PC-9 (cell line): ENCODE data around the gene STIMATE. TPM values are rescaled to one million over a fixed set of nuclear protein-coding genes. Genes with fewer than 3 reads are reported as not detected.

Experiments
- BruUV-seq: library from RNA; stranded (reverse); fragments of 400-500 nt; replicated peaks from 2 replicates; lab custom pipeline; 2021; lab: Mats Ljungman, UMichigan
- CTCF ChIA-PET: fragments of 300-600 bp; sonication (Branson Sonifier 250); formaldehyde crosslinking; loops from one replicate; lab custom pipeline; 2022; ENCODE audit warnings: antibody characterized with exemption; lab: Charles Lee
- POLR2A ChIA-PET: fragments of 300-600 bp; sonication (Branson Sonifier 250); formaldehyde crosslinking; loops from one replicate; lab custom pipeline; 2022; ENCODE audit warnings: antibody characterized with exemption; ENCODE audit not compliant: unreplicated experiment; lab: Charles Lee
- DNase-seq, 2 experiments: peaks; one replicate each; pipeline versions ENCODE4 v3.0.0 to v3.0.0-alpha.2; 2015 to 2022; ENCODE audit warnings: mixed read lengths in 1 of 2
- H2AFZ ChIP-seq: fragments of 200-600 bp; sonication (generic); 2 replicates; pipeline ENCODE4 v1.8.1; 2017; ENCODE audit warnings: antibody characterized with exemption
- H3F3A ChIP-seq: fragments of 200-600 bp; sonication (generic); 2 replicates; pipeline ENCODE4 v1.8.1; 2017; ENCODE audit warnings: antibody characterized with exemption, mild to moderate bottlenecking, low read depth; ENCODE audit not compliant: insufficient read depth
- H3K27ac ChIP-seq: fragments of 200-600 bp; sonication (generic); 2 replicates; pipeline ENCODE4 v1.6.1; 2016; ENCODE audit warnings: mixed run types
- H3K27me3 ChIP-seq: fragments of 200-600 bp; sonication (generic); 2 replicates; pipeline ENCODE4 v1.6.1; 2016; ENCODE audit warnings: low read depth, mixed run types; ENCODE audit not compliant: insufficient read depth
- H3K36me3 ChIP-seq: fragments of 200-600 bp; sonication (generic); 2 replicates; pipeline ENCODE4 v1.6.1; 2016; ENCODE audit warnings: low read depth, mixed run types
- H3K4me1 ChIP-seq: fragments of 200-600 bp; sonication (generic); replicated peaks from 2 replicates; pipeline ENCODE4 v1.6.1; 2016; ENCODE audit warnings: mixed run types; ENCODE audit not compliant: insufficient read depth
- H3K4me2 ChIP-seq: fragments of 200-600 bp; sonication (generic); 2 replicates; pipeline ENCODE4 v1.6.1; 2017; ENCODE audit warnings: mixed run types
- H3K4me3 ChIP-seq: fragments of 200-600 bp; sonication (generic); 2 replicates; pipeline ENCODE4 v1.6.1; 2016; ENCODE audit warnings: mixed run types
- H3K79me2 ChIP-seq: fragments of 200-600 bp; sonication (generic); 2 replicates; pipeline ENCODE4 v1.6.1; 2017; ENCODE audit warnings: low read depth, mixed run types
- H3K9me2 ChIP-seq: fragments of 200-600 bp; sonication (generic); 2 replicates; pipeline ENCODE4 v1.8.1; 2017; ENCODE audit warnings: mild to moderate bottlenecking; ENCODE audit not compliant: insufficient read depth
- H3K9me3 ChIP-seq: fragments of 200-600 bp; sonication (generic); 2 replicates; pipeline ENCODE4 v1.8.1; 2016; ENCODE audit warnings: low read depth; ENCODE audit not compliant: insufficient read depth
- H4K20me1 ChIP-seq: fragments of 200-600 bp; sonication (generic); 2 replicates; pipeline ENCODE4 v1.8.1; 2017; ENCODE audit not compliant: insufficient read depth
- EZH2 ChIP-seq: fragments of 200-600 bp; sonication (generic); IDR thresholded peaks from 2 replicates; pipeline ENCODE4 v1.8.0; 2017; ENCODE audit warnings: antibody characterized with exemption, low read depth
- intact Hi-C: fragments of 100-400 bp; cut with micrococcal nuclease; formaldehyde crosslinking; loops from one replicate; pipeline ENCODE4 v1.10.0; 2022; ENCODE audit not compliant: unreplicated experiment
- total RNA-seq: library from RNA; stranded (reverse); gene quantifications from 2 replicates; pipeline ENCODE4 v1.2.3, GENCODE V29; 2021
- TF ChIP-seq, protein P1 (sequence below): fragments of 200-600 bp; sonication (generic); conservative IDR thresholded peaks from 2 replicates; pipeline ENCODE4 v1.6.1; 2017; ENCODE audit warnings: mixed run types, antibody characterized with exemption, mild to moderate bottlenecking, moderate library complexity

STIMATE gene
- total RNA-seq, 1 experiment from 2014 or later: 16.8 TPM

GRCh38 chr3:52923963-52924362 lies 26.6 kb upstream of the STIMATE start:
- H4K20me1 ChIP-seq: no peaks in the 10 kb centered on the region
- DNase-seq: no peak
- 0 out of 2 replicates have a peak, but pooled peaks cover 4% of the 10 kb centered on the region for H3K36me3 ChIP-seq
- H3K4me3 ChIP-seq: no peak overlapping the region
- H3K9me2 ChIP-seq: no peaks in the 10 kb centered on the region
- H2AFZ ChIP-seq: no peak overlapping the region
- intact Hi-C loops: no loop called here
- H3K27me3 ChIP-seq: no peaks in the 10 kb centered on the region
- H3K27ac ChIP-seq: no peak overlapping the region
- no peaks in the 10 kb centered on the region for H3K9me3 ChIP-seq
- ChIA-PET POLR2A (interaction anchor here (0.6 kb wide), 1 partner anchor 499 kb away, joined by 57 read pairs; no protein-coding TSS in a partner anchor), CTCF (no interaction called here)
- no peak overlapping the region for H3K4me2 ChIP-seq
- TF ChIP-seq EZH2: no peak
- TF ChIP-seq, protein P1, sequence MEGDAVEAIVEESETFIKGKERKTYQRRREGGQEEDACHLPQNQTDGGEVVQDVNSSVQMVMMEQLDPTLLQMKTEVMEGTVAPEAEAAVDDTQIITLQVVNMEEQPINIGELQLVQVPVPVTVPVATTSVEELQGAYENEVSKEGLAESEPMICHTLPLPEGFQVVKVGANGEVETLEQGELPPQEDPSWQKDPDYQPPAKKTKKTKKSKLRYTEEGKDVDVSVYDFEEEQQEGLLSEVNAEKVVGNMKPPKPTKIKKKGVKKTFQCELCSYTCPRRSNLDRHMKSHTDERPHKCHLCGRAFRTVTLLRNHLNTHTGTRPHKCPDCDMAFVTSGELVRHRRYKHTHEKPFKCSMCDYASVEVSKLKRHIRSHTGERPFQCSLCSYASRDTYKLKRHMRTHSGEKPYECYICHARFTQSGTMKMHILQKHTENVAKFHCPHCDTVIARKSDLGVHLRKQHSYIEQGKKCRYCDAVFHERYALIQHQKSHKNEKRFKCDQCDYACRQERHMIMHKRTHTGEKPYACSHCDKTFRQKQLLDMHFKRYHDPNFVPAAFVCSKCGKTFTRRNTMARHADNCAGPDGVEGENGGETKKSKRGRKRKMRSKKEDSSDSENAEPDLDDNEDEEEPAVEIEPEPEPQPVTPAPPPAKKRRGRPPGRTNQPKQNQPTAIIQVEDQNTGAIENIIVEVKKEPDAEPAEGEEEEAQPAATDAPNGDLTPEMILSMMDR: no peak
- H3F3A ChIP-seq: no peaks in the 10 kb centered on the region
- no TSS peak for BruUV-seq
- no peaks in the 10 kb centered on the region for H3K79me2 ChIP-seq
- H3K4me1 ChIP-seq: no peaks in the 10 kb centered on the region

DNA sequence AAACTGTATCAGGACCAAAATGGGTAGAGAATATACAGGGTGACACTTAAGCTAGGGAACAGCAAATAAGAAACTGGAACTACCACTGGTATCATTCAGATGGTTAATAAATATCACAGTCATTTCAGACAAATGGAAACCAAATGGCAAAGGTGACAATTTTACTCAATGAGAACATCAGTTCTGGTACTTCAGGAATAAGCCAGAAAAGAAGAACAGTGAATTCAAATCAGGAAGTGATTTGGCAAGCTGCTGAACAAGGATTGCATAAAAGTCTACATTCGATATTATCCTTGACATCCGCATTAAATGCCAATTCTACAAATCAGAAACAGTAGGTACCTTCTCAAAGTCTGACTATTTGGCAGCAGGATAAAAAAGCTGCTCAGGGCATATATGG lies 23.5 kb upstream of the STIMATE start:
- ChIA-PET CTCF (no interaction called here), POLR2A (no interaction called here)
- intact Hi-C loops: no loop called here

GRCh38 chr3:52917044-52917443 lies 19.7 kb upstream of the STIMATE start:
- H3F3A ChIP-seq: no peaks in the 10 kb centered on the region
- CTCF ChIA-PET: interaction anchor here (0.7 kb wide), 1 partner anchor 1936 kb away, joined by 3 read pairs; no protein-coding TSS in a partner anchor
- no peak for DNase-seq
- 0 out of 2 replicates have a peak, but pooled peaks cover 10% of the 10 kb centered on the region for H3K36me3 ChIP-seq
- no TSS peak for BruUV-seq
- POLR2A ChIA-PET: no interaction called here
- no peak overlapping the region for H3K4me2 ChIP-seq
- intact Hi-C loops: no loop called here
- no peak overlapping the region for H3K4me3 ChIP-seq
- TF ChIP-seq, protein P1: no peak
- TF ChIP-seq EZH2: no peak
- no peaks in the 10 kb centered on the region for H4K20me1 ChIP-seq
- no peaks in the 10 kb centered on the region for H3K9me2 ChIP-seq
- no peak overlapping the region for H2AFZ ChIP-seq
- no peaks in the 10 kb centered on the region for H3K27me3 ChIP-seq
- H3K79me2 ChIP-seq: no peaks in the 10 kb centered on the region
- H3K4me1 ChIP-seq: no peaks in the 10 kb centered on the region
- H3K27ac ChIP-seq: no peak overlapping the region
- no peaks in the 10 kb centered on the region for H3K9me3 ChIP-seq

More for the DNA sequence above, 23.5 kb upstream of the STIMATE start:
- Histone ChIP-seq H3K9me2 (no peaks in the 10 kb centered on the region), H3K4me2 (no peak overlapping the region), H3K4me3 (no peak overlapping the region), H3F3A (no peaks in the 10 kb centered on the region), H3K36me3 (0 out of 2 replicates have a peak, but pooled peaks cover 4% of the 10 kb centered on the region), H3K27ac (no peak overlapping the region), H3K79me2 (no peaks in the 10 kb centered on the region), H2AFZ (no peak overlapping the region), H4K20me1 (no peaks in the 10 kb centered on the region), H3K27me3 (no peaks in the 10 kb centered on the region), H3K9me3 (no peaks in the 10 kb centered on the region), H3K4me1 (no peaks in the 10 kb centered on the region)
- BruUV-seq: no TSS peak
- TF ChIP-seq EZH2: no peak
- TF ChIP-seq, protein P1: no peak
- DNase-seq: no peak
